ELF-1 (cell line): Measurements from ENCODE around the gene ITSN2.

Source experiments
- DNase-seq: peaks from one replicate; pipeline ENCODE4 v3.0.0-alpha.2; 2016; ENCODE audit warnings: low read depth, low spot score

ITSN2 gene

DNA sequence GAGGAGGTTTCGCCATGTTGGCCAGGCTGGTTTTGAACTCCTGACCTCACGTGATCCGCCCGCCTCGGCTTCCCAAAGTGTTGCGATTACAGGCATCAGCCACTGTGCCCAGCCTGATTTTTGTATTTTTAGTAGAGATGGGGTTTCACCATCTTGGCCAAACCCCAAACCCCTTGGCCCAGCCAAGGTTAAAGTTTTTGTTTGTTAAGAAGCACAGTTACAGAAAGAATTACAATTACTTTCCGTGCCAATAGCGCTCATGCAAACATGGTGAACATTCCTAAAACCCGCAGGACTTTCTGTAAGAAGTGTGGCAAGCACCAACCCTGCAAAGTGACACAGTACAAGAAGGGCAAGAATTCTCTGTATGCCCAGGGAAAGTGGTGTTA lies 26.1 kb downstream of the ITSN2 start:
- DNase-seq: no peak

DNA sequence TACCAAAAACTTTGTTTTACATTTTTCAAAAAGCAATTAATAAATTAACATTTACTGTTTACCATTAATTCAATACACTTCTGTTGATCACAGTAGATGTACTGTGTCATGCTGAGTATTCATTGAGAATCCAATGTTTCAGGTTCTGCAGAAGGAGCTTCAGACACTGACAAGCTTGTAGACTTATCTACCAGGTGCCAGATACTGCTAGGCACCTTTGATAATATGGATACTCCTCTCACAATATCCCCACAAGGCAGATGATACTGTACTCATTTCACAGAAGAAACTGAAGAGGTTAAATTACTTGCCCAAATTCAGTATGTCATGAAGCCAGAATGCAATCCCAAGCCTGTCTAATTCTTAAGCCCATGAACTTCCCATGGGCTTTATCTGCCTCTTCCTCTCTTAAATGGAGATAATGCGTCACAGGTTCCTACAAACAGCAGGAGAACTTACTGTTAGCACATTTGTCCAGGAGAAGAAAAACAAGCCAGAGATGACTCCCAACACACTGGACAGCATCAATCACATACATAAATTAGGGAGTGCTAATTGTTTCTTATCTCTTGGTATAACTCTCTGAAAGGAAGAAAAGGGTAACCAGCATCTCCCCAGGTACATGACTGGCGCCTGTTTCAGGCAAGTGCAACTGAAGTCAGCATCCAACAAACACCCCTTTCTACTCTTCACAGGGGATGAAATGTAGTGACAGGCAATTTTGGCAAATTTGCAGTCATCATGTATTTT lies 27.4 kb downstream of the ITSN2 start:
- no peak for DNase-seq

DNA sequence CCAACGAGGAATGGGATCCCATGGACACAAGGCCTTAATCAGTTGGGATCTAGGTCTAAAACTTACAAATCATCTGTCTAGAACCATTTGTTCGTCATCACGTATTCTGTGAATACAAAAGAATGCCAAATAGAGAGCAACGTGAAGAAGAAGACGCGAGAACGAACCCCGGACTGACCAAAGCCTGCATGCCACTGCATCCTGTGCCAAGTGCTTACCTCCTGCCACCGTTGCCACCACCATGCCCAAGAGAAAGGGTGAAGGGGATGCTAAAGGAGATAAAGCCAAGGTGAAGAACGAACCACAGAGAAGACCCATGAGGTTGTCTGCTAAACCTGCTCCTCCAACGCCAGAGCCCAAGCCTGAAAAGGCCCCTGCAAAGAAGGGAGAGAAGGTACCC lies 30.2 kb downstream of the ITSN2 start:
- no peak for DNase-seq

DNA sequence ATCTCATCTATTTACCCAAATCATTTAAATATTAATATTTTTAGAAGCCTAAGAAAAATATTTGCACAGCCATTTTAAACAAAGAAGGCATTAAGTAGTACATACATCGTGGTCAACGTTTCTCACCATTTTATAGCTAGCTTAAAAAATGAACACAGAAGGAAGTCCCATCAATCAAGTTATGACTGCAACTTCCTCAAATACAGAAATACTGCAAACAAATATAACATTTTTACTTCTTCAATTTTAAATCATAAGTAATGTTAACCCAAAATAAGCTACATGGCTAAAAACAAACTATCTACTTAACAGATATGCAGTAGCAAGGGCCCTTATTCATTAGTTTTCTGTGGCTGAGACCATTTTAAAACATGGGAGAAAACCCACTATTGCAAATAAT lies 30.6 kb downstream of the ITSN2 start:
- no peak for DNase-seq

DNA sequence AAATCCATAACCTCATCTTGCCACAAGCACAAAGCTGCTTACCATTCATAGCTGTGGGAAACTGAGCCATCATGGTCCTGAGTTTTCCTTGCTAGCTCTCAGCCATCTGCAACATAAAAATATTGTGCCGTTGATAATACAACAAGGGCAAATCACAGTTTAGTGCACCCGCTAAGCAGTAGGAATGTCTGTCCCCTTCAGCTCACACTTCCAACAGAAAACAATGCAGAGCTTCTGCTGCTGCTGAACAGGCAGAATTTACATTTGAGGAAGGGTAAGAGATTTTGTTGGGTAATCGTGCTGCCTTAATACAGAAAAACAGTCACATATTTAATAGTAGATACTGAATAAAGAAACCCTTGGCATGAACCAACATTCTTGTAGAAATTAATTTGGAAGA lies 32.3 kb downstream of the ITSN2 start:
- DNase-seq: no peak

DNA sequence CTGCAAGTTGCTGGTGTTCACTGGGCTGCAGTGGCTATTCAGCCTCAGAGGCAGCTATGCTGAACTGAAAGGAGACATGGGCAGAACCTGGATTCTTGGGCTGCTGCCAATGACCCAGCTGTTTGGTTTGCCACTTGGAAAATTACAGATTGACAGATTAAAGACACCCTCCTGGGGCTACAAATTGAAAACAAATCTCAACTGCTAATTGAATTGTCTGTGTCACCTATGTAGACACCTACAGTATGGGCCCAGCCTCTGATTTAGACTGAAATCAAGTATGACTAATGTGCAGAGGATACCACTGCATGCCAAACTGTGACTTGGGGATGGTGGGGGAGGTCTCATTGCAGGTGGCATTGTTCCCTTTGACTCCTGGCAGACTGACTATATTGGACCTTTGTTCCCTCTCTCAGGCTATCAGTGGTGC lies 42.8 kb downstream of the ITSN2 start:
- DNase-seq: no peak

DNA sequence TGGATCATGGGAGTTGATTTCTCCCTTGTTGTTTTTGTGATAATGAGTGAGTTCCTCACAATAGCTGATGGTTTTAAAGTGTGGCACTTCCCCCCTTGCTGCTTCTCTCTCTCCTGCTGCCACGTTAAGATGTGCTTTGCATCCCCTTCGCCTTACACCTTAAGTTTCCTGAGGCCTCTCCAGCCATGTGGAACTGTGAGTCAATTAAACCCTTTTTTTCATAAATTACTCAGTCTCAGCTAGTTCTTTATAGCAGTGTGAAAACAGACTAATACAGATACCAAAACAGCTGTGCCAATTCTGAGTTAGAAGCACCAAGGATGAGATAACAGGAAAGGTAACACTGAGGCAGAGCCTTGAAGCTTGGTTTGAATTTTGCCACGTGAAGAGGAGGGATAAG lies 44.7 kb downstream of the ITSN2 start:
- no peak for DNase-seq

DNA sequence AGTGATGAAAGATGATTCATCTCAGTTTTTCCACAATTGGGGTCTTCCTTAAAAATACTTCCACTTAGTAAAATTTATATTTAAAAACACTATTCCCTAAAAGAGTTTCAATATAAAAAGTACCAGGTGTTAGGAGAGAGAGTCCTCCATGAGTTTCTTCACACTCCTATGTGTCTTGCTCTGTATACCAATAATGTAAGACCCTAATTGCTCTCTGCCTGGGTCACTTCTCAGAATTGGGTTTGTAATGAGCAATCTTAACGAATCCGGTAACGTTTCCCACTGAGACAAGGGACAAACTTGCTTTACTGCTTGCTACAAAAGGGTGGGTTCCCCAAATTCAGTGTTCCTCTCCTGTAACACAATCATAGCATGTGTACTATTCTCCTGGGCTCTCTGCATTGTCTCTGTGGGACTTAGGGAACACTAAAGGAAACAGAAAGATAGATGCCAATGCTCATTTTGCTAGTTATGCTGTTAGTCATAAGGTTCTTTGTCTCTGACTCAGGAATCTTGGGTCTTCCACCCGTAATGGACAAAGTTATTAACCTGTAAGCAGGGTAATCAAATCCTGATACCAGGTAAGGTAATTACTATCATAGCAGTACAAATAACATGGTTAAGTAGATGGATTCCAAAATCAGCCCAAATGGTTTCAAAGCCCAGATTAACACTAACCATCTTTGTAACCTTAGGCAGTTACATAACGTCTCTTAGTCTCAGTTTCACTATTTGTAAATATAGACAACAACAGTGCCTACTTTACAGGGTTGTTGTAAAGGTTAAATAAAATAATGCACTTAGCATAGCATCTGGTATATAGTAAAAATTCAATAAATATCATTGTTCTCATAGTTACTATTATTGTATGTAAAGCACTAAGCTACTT lies 46.3 kb downstream of the ITSN2 start:
- DNase-seq: no peak

DNA sequence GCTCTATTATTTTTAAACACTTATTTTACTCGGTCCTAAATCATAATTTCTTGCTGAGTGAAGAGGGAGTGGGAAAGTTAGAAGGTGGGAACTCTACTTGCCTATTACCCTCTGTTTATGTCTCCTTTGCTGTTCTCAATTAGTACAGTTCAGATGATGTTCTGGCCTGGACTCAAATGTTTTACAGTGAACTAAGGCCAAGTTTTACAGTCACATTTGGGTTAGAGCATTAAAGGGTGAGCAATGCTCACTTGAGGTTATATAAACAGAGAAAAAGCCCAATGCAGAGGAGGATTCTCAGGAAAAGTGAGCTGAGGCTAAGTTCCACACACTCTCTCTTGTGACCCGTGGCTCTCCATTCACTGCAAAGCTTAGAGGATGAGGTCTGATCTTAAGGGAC lies 52.4 kb downstream of the ITSN2 start:
- DNase-seq: no peak

DNA sequence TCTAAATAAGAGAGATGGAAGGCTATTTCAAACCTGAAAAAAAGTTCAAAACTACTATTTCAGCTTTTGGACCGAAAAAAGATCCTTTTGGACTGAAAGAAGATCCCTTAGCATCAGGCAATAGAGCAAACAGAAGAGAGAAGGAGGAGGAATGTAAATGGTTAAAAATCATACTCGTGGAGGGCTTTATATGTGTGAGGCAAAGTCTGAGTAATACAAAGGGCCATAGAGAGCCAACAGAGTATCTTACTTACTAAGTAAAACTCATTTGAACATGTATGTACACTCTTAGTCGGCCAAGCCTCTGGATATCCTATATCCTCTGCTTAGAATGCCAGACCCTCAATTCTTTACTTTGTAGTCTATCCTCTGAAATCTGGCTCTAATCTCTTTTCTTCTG lies 55.7 kb downstream of the ITSN2 start:
- no peak for DNase-seq

DNA sequence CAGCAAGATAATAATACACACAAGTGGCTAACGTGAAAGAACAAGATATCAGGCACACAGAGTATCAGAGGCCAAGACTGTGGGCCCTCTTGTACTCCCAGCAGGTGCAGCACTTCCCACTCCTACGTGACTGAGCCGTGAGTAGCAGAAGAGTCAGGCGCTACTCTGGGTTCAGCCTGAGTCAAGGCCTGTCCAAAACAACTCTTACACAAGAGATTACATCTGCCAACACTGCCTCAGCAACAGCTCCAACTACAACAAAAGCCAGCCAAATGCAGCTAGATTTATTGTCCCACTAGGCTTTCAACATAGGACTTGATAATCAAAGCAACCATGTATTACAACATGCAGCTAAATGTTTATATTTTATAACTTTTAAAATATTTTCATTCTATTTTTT lies 56.2 kb downstream of the ITSN2 start:
- DNase-seq: no peak

DNA sequence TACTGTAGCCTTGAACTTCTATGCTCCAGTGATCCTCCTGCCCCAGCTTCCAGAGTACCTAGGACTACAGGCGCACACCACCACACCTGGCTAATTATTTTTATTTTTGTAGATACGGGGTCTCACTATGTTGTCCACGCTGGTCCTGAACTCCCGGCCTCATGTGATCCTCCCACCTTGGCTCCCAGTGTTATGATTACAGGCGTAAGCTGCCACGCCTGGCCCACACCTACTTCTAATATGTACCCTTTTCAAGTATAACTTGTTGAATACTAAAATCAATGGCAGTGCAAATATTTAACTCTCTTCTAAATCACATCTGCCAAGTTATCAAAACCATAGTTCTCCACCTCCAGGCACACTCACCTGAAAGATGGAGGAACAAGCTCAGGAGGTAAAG lies 58.7 kb downstream of the ITSN2 start:
- DNase-seq: no peak

DNA sequence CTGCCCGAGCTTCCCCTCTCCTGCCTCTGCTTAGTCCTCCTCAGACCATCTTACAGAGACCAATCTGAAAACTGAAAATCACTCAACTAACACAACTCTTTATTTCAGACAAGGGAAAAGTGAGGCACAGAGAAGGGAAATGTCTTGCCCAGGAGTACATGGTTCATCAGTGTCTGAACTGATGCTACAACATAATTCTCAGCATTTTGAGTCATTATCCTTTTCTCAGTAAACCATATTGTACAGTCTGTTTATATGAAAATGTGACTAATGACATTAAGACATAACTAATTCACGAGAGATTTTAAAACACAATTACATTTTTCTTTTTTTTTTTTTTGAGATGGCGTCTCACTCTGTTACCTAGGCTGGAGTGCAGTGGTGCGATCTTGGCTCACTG lies 62.7 kb downstream of the ITSN2 start:
- no peak for DNase-seq

DNA sequence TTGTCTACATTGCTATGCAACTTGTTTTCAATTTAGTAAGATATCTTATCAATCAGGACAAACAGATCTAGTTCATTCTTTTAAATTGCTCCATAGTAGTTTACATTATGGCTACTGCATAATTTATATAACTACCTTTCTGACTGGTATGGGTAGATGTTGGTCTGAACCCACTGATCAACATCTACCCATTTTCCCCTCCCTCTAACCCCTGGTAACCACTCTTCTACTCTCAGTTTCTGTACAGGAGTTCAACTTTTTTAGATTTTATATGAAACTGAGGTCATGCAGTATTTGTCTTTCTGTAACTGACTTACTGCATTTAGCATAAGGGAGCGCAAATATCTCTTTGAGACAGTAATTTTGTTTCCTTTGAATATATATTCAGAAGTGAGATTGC lies 73.2 kb downstream of the ITSN2 start:
- no peak for DNase-seq

DNA sequence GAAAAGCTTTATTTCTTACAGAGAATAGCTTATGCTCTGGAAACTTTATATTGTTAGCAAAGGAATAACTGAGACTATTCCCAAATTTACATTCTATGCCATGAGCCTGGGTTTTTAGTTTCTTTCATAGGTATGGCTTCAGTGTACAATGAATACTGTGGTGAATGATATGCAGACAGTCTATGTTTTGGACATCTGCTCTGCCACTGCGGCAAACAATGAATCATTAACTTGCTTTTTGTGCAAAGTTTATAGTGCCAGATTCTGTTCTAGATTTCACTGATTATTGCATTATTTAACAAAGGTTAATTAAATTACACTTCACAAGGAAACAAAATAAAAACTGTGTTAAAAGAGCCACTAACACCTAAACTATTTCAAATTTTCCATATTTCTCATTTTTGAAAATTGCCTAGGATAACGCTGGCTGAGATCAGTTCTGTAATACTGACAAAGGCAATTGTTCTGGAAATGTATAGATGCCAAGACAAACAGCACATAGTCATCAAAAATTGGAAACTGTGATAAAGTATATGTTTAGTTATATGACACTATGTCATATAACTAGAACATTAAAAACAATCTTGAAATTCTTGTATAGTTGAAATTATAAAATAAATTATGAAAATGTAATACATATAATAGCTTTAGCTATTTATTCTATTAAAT lies 74.7 kb downstream of the ITSN2 start:
- no peak for DNase-seq

DNA sequence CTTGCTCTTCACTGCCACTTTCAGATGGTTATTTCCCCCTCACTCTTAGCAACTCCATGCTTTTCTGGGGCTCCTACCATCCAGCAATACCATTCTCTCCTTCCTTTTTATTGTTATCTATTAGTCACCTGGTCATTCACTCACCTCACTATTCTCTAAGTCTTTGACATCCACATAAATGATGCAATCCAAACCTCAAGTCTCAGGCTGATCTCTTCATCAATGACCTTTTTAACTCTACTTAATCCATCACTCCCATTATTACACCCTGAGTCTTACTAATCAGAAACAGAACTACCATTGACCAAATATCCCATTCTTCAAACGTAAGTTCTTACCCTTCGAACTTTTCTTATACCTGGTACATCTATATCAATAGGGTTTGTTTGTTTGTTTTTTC lies 79.7 kb downstream of the ITSN2 start:
- DNase-seq: no peak

DNA sequence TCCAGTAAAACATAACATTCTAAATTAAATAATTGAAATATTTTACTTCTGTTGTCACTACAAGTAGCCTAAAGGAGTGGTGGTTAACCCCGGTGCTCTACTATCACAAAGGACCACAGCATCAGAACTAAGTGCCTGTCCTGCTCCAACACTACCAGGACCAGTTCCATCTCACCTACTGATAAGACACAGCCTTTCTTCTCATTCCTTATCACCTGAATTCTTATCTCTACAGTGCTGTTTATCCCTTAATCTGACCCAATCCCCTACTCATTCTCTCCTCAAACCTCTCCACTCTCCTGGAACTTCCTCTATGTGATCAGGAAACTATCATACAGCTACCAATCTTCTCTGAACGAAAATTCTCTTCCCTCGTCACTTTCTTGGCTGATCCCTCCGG lies 80.2 kb downstream of the ITSN2 start:
- DNase-seq: no peak

DNA sequence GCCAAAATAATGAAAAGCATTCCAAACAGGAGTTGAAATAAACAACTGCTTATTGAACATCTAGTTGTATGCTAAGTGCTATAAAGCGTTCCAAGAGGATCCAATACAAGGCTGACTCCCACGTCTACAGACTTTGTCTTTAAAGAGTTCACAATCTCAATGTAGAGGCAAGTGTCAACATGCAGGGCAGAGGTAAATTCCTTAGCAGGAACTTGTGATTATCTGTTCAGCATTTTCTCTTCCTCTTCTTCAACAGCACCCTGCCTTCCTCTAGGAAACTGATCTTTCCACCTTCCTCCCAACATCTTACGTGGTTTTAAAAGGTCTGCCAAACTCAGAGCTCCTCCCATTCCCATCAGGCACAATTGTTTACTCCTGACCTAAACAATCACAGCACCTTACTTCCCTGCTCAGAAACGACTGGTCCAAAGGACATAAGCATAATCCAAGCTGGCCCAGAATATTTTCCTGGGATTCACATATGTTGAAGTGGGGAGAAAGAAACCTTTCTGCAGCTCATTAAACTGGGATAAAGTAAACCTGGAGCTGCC lies 83.9 kb downstream of the ITSN2 start:
- DNase-seq: no peak

DNA sequence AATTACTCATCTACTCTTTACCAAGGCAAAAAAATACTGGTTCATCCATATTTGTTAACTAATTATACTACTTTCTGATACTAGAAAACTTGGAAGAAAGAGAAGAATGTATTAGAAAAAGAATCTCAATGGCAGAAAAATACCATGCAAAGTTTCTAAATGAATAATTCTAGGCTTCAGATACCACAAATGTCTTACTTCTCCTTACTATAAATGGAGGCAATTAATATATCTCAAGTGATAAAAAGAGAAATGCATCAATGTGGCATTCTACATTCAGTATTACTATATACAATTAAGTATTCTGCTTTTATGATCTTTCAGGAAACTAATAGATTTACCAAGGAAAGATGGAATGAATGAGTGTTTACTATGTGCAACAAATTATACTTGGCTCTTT lies 85.5 kb downstream of the ITSN2 start:
- no peak for DNase-seq

DNA sequence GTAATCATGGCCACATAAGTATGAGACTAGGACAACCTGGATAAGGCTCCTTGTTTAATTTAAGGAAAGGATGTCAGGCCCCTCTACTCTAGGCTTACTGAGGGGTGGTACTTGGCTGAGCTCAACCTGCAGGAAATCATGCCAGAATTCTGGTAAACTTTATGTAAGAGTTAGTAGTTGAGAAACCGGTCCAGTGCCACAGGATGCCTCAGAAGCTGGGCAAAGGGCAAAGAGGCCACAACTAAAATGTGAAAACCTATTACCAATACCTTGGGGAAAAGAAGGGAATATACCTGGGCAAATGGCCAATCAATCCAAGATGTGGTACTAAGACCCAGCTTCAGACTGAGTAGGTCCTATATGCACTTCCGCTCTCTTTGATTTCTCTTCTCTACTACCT lies 86.7 kb downstream of the ITSN2 start:
- DNase-seq: no peak

DNA sequence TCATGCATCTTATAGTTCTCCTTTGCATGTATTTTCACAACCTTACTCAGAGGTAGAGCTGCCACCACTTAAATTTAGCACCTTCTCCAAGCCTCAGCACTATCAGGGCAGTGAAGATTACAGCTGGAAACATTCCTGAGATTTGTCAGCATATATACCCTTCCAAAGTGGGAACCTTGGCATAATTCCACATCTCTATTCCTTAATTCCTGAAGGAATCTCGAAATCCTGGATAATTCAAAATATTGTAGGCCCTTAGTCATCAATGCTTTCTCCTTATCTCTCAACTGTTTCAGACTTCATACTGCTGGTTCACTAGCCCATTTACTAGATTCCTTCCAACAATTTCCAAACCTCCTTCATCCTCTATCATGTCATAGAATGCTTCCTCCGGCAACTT lies 87.4 kb downstream of the ITSN2 start:
- no peak for DNase-seq

DNA sequence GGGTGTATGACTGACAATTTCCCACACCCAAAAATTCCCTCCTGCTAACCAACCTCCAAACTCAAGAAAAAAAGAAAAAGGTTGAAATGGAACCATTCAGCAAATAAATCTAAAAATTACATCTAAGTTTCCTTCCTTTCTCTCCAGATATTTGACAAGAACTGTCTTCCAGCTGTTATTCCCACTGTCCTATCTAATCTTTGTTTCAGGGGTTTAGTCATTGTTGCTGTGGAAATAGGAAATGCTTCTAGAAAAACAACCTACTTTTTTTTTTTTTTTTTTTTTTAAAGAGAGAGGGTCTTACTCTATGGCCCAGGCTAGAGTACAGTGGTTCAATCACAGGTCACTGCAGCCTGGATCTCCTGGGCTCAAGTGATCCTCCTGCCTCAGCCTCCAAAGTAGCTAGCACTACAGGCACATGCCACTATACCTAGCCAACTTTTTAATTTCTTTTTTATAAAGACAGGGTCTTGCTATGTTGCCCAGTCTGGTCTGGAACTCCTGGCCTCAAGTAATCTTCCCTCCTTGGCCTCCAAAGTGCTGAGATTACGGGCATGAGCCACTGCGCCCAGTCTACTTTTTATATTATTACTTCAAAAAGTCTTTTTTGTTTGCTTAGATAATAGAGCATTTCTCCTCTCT lies 88.1 kb downstream of the ITSN2 start:
- DNase-seq: no peak
